ENCODE measurements around the gene STUB1. TPM values are rescaled to one million over a fixed set of nuclear protein-coding genes. Genes with fewer than 3 reads are reported as not detected.

Gene STUB1
- total and polyA plus RNA-seq, 2 donors (not counting 1 experiment from before 2014, with no cell fraction given), result 94.3 to 116 TPM

DNA sequence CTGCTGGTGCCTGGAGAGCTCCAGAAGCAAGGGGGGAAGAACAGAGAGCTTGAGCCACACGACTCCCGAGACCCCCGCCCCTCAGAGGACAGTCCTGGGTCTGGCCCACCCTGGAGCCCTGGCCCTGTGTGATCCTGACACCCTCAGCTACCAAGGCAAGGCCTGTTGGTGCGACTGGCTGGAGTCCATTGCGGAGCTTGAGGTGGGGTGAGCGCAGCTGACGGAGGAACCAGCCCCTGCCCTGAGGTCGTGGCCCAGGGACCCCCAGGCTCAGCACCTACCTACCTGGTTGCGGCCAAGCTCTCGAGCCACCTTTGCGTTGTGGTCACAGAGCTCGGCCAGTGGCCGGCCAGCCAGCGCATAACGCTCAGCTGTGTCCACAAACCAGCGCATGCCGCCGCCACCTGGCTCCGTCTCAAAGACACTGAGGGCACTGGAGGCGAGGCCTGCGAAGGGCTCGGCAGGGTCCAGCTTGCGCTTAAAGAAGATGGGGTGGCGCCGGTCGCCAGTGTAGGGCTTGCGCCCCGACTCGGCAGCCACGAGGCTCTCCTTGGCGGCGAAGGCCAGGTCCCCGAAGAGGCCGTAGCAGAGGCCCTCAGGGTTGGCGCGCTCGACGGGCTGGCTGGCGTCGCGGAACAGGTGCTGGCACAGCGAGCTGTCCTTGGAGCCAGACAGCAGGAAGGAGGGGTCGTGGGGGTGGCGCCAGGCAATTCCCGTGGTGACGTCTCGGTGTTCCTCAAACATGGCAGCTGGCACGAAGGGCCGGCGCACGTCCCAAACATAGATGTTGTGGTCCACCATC, 6.5 kb downstream of the STUB1 start:
- Mint-ChIP-seq H3K4me3 (no peak overlapping the region), H3K4me1 (peaks cover 35% of the 10 kb centered on the region), H3K27ac (no peak overlapping the region), H3K9me3 (ENCODE audit: insufficient read depth) (no peaks in the 10 kb centered on the region), H3K27me3 (no peaks in the 10 kb centered on the region)
- Histone ChIP-seq H3K9ac (ENCODE audit: low read length) (no peak overlapping the region), H4K20me1 (ENCODE audit: control insufficient read depth, insufficient read depth, low read length, poor library complexity, severe bottlenecking) (peaks cover 24% of the 10 kb centered on the region), H3K27ac (ENCODE audit: low read length in 2 of 2) (no peak overlapping the region), H3K79me2 (ENCODE audit: control insufficient read depth, insufficient read depth, low read length) (peaks cover 41% of the 10 kb centered on the region), H3K27me3 (replicated peaks in 1 of 4; ENCODE audit: control extremely low read depth in 1 of 4, control insufficient read depth in 3 of 4, insufficient read depth in 4 of 4, low read length in 3 of 4) (no peaks in the 10 kb centered on the region), H3K9me3 (ENCODE audit: control extremely low read depth in 1 of 3, control insufficient read depth in 2 of 3, insufficient read depth in 1 of 3, low read length in 2 of 3) (peaks cover 0 to 11% (median 0%) of the 10 kb centered on the region in 3 donors), H2AFZ (ENCODE audit: insufficient read depth, low read depth, low read length, poor library complexity, severe bottlenecking) (no peak overlapping the region), H3K4me3 (ENCODE audit: control extremely low read depth in 1 of 5, extremely low read depth in 1 of 5, insufficient read depth in 1 of 5, low read depth in 2 of 5, low read length in 4 of 5) (no peak overlapping the region), H3K36me3 (replicated peaks in 1 of 2; ENCODE audit: control extremely low read depth in 1 of 2, control insufficient read depth in 1 of 2, extremely low read depth in 1 of 2, insufficient read depth in 2 of 2, low read length in 1 of 2) (peaks cover 0 to 26% of the 10 kb centered on the region in 2 experiments), H3K4me2 (replicated peaks; ENCODE audit: low read depth, low read length, poor library complexity, severe bottlenecking) (no peak overlapping the region), H3K4me1 (ENCODE audit: control insufficient read depth in 2 of 2, insufficient read depth in 2 of 2, low read length in 2 of 2) (peaks cover 28 to 47% of the 10 kb centered on the region in 2 donors)
- 98% methylated on average over 49 of the region's 51 CpGs for WGBS (ENCODE audit: insufficient coverage)
- no peak for DNase-seq
- ChIA-PET POLR2A (interaction anchor here (0.6 kb wide), 1 partner anchor 12 kb away, joined by 8 read pairs; no protein-coding TSS in a partner anchor), CTCF (no interaction called here)
- no peak for ATAC-seq (ENCODE audit: low read depth)
- intact Hi-C loops (cut with micrococcal nuclease), result no loop called here
- TF ChIP-seq, protein P1, sequence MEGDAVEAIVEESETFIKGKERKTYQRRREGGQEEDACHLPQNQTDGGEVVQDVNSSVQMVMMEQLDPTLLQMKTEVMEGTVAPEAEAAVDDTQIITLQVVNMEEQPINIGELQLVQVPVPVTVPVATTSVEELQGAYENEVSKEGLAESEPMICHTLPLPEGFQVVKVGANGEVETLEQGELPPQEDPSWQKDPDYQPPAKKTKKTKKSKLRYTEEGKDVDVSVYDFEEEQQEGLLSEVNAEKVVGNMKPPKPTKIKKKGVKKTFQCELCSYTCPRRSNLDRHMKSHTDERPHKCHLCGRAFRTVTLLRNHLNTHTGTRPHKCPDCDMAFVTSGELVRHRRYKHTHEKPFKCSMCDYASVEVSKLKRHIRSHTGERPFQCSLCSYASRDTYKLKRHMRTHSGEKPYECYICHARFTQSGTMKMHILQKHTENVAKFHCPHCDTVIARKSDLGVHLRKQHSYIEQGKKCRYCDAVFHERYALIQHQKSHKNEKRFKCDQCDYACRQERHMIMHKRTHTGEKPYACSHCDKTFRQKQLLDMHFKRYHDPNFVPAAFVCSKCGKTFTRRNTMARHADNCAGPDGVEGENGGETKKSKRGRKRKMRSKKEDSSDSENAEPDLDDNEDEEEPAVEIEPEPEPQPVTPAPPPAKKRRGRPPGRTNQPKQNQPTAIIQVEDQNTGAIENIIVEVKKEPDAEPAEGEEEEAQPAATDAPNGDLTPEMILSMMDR (IDR thresholded peaks at IDR 0.05), result no peak
- no peak for TF ChIP-seq EZH2 (IDR thresholded peaks at IDR 0.05; ENCODE audit: borderline replicate concordance, insufficient read depth, low read depth, low read length, poor library complexity, severe bottlenecking)

DNA sequence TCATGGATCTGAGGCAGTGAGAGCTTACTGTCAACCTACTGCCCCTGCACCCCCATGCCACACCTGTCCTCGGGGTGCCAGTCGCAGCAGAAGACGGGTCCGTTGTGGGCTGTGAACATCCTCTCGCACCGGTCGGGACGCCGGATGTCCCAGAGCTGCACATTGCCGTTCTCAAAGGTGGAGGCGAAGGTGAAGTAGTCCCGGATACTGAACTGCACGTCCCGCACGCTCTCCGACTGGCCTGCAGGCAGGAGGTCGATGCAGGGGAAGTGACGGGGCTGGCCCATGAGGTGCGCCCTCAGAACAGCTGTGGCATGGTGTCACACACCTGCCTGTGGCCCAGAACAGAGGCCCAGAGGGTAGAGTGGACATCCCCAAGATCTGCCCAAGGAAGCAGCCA, 7.3 kb downstream of the STUB1 start:
- POLR2A ChIA-PET, result interaction anchor here (0.6 kb wide), 1 partner anchor 12 kb away, joined by 8 read pairs; no protein-coding TSS in a partner anchor
- WGBS (ENCODE audit: insufficient coverage), result 93% methylated on average over 19 of the region's 19 CpGs

More for the DNA sequence above, 7.3 kb downstream of the STUB1 start:
- H3K4me1 ChIP-seq (ENCODE audit: control insufficient read depth in 2 of 2, insufficient read depth in 2 of 2, low read length in 2 of 2), result peaks cover 25 to 41% of the 10 kb centered on the region in 2 donors
- ATAC-seq (ENCODE audit: low read depth), result no peak
- no peak overlapping the region for H2AFZ ChIP-seq (ENCODE audit: insufficient read depth, low read depth, low read length, poor library complexity, severe bottlenecking)
- intact Hi-C loops (cut with micrococcal nuclease), result no loop called here
- peaks cover 16% of the 10 kb centered on the region for H4K20me1 ChIP-seq (ENCODE audit: control insufficient read depth, insufficient read depth, low read length, poor library complexity, severe bottlenecking)
- H3K36me3 ChIP-seq (replicated peaks in 1 of 2; ENCODE audit: control extremely low read depth in 1 of 2, control insufficient read depth in 1 of 2, extremely low read depth in 1 of 2, insufficient read depth in 2 of 2, low read length in 1 of 2), result peaks cover 0 to 18% of the 10 kb centered on the region in 2 experiments
- H3K9ac ChIP-seq (ENCODE audit: low read length), result no peak overlapping the region
- no peak overlapping the region for H3K4me3 ChIP-seq (ENCODE audit: control extremely low read depth in 1 of 5, extremely low read depth in 1 of 5, insufficient read depth in 1 of 5, low read depth in 2 of 5, low read length in 4 of 5)
- no peak overlapping the region for H3K4me2 ChIP-seq (replicated peaks; ENCODE audit: low read depth, low read length, poor library complexity, severe bottlenecking)
- CTCF ChIA-PET, result no interaction called here
- TF ChIP-seq, protein P1 (IDR thresholded peaks at IDR 0.05), result no peak
- no peak for TF ChIP-seq EZH2 (IDR thresholded peaks at IDR 0.05; ENCODE audit: borderline replicate concordance, insufficient read depth, low read depth, low read length, poor library complexity, severe bottlenecking)
- H3K4me3 Mint-ChIP-seq, result peak overlapping the region; percentile 23
- H3K27ac Mint-ChIP-seq, result no peak overlapping the region
- H3K27me3 ChIP-seq (replicated peaks in 1 of 4; ENCODE audit: control extremely low read depth in 1 of 4, control insufficient read depth in 3 of 4, insufficient read depth in 4 of 4, low read length in 3 of 4), result peaks cover 0 to 4% (median 0%) of the 10 kb centered on the region in 4 experiments
- H3K27me3 Mint-ChIP-seq, result peaks cover 1% of the 10 kb centered on the region
- peaks cover 0 to 11% (median 0%) of the 10 kb centered on the region in 3 donors for H3K9me3 ChIP-seq (ENCODE audit: control extremely low read depth in 1 of 3, control insufficient read depth in 2 of 3, insufficient read depth in 1 of 3, low read length in 2 of 3)
- no peak overlapping the region for H3K27ac ChIP-seq (ENCODE audit: low read length in 2 of 2)
- H3K4me1 Mint-ChIP-seq, result peaks cover 28% of the 10 kb centered on the region
- no peaks in the 10 kb centered on the region for H3K9me3 Mint-ChIP-seq (ENCODE audit: insufficient read depth)
- H3K79me2 ChIP-seq (ENCODE audit: control insufficient read depth, insufficient read depth, low read length), result peaks cover 32% of the 10 kb centered on the region
- no peak for DNase-seq

Measured in B cell (primary cell).